B cell (primary cell): ENCODE measurements around the gene KRT6B. TPM values are rescaled to one million over a fixed set of nuclear protein-coding genes. Genes with fewer than 3 reads are reported as not detected.

ENCODE experiments used
- ATAC-seq: fragments of 200-7000 bp; cut with Tn5 transposase; one replicate; pipeline ENCODE4 v1.10.0; 2021; ENCODE audit warnings: low read depth, mild to moderate bottlenecking, moderate number of reproducible peaks, moderate library complexity
- CTCF ChIA-PET: fragments of 350-600 bp; sonication (Branson Sonifier 250); formaldehyde crosslinking; loops from one replicate; lab custom pipeline; 2021; ENCODE audit warnings: antibody characterized with exemption, inconsistent platforms; lab: Charles Lee
- POLR2A ChIA-PET: fragments of 350-600 bp; sonication (Branson Sonifier 250); formaldehyde crosslinking; loops from one replicate; lab custom pipeline; 2021; ENCODE audit warnings: antibody characterized with exemption; lab: Charles Lee
- DNase-seq: peaks from one replicate; pipeline ENCODE4 v3.0.0; 2013
- H2AFZ ChIP-seq: 2 replicates; pipeline ENCODE4 v1.6.1; 2012; ENCODE audit warnings: mild to moderate bottlenecking, low read depth, low read length; ENCODE audit not compliant: insufficient read depth, poor library complexity, severe bottlenecking
- H3K27ac ChIP-seq, 2 donors: 1 replicate in 1 of 2; 2 replicates in 1 of 2; pipeline ENCODE4 v1.5.1; 2012 to 2013; ENCODE audit warnings: low read length in 2 of 2, mild to moderate bottlenecking in 2 of 2, moderate library complexity in 1 of 2
- H3K27me3 ChIP-seq, 4 experiments: fragments of 200-600 bp in 1 of 4; sonication (generic) in 1 of 4; replicated peaks in 1 of 4; 1 replicate in 2 of 4; 2 replicates in 2 of 4; pipeline versions ENCODE4 v1.6.1 to v1.7.0; 2013 to 2016; ENCODE audit warnings: low read length in 3 of 4, mild to moderate bottlenecking in 2 of 4, mixed read lengths in 1 of 4, moderate library complexity in 1 of 4; ENCODE audit not compliant: insufficient read depth in 4 of 4, control insufficient read depth in 3 of 4; ENCODE audit errors: control extremely low read depth in 1 of 4
- H3K36me3 ChIP-seq, 2 experiments: replicated peaks in 1 of 2; 1 replicate in 1 of 2; 2 replicates in 1 of 2; pipeline versions ENCODE4 v1.6.1 to v1.7.1; 2013; ENCODE audit warnings: low read length in 1 of 2; ENCODE audit not compliant: insufficient read depth in 2 of 2, control insufficient read depth in 1 of 2; ENCODE audit errors: control extremely low read depth in 1 of 2, extremely low read depth in 1 of 2
- H3K4me1 ChIP-seq, 2 donors: fragments of 200-600 bp in 1 of 2; sonication (generic) in 1 of 2; 1 replicate in 1 of 2; 2 replicates in 1 of 2; pipeline versions ENCODE4 v1.5.1 to v1.6.1; 2013 to 2017; ENCODE audit warnings: low read length in 2 of 2; ENCODE audit not compliant: control insufficient read depth in 2 of 2, insufficient read depth in 2 of 2
- H3K4me2 ChIP-seq: replicated peaks from 2 replicates; pipeline ENCODE3; 2012; ENCODE audit warnings: mild to moderate bottlenecking, low read depth, low read length; ENCODE audit not compliant: poor library complexity, severe bottlenecking
- H3K4me3 ChIP-seq, 5 experiments: fragments of 200-600 bp in 1 of 5; sonication (generic) in 1 of 5; 1 replicate in 3 of 5; 2 replicates in 2 of 5; pipeline versions ENCODE4 v1.5.1 to v1.7.0; 2011 to 2016; ENCODE audit warnings: low read length in 4 of 5, mild to moderate bottlenecking in 4 of 5, low read depth in 2 of 5, control low read depth in 1 of 5, moderate library complexity in 1 of 5; ENCODE audit not compliant: insufficient read depth in 1 of 5; ENCODE audit errors: control extremely low read depth in 1 of 5, extremely low read depth in 1 of 5
- H3K79me2 ChIP-seq: fragments of 200-600 bp; sonication (generic); one replicate; pipeline ENCODE4 v1.6.0; 2016; ENCODE audit warnings: low read length; ENCODE audit not compliant: control insufficient read depth, insufficient read depth
- H3K9ac ChIP-seq: fragments of 200-600 bp; sonication (generic); 2 replicates; pipeline ENCODE4 v1.6.1; 2017; ENCODE audit warnings: mild to moderate bottlenecking, low read length, moderate library complexity
- H3K9me3 ChIP-seq, 3 donors: one replicate each; pipeline versions ENCODE4 v1.6.1 to v1.7.1; 2013; ENCODE audit warnings: low read length in 2 of 3; ENCODE audit not compliant: control insufficient read depth in 2 of 3, insufficient read depth in 1 of 3; ENCODE audit errors: control extremely low read depth in 1 of 3
- H4K20me1 ChIP-seq: 2 replicates; pipeline ENCODE4 v1.6.0; 2012; ENCODE audit warnings: mild to moderate bottlenecking, low read length; ENCODE audit not compliant: insufficient read depth, control insufficient read depth, poor library complexity, severe bottlenecking
- H3K27ac Mint-ChIP-seq: one replicate; pipeline ENCODE4 v1.8.0; 2021; ENCODE audit warnings: mixed read lengths
- H3K27me3 Mint-ChIP-seq: one replicate; pipeline ENCODE4 v1.8.0; 2021; ENCODE audit warnings: mixed read lengths
- H3K4me1 Mint-ChIP-seq: one replicate; pipeline ENCODE4 v1.8.0; 2021; ENCODE audit warnings: mixed read lengths
- H3K4me3 Mint-ChIP-seq: one replicate; pipeline ENCODE4 v1.8.0; 2021; ENCODE audit warnings: mixed read lengths
- H3K9me3 Mint-ChIP-seq: one replicate; pipeline ENCODE4 v1.8.0; 2022; ENCODE audit warnings: mixed read lengths; ENCODE audit not compliant: insufficient read depth
- EZH2 ChIP-seq: IDR thresholded peaks from 2 replicates; pipeline ENCODE4 v1.6.1; 2012; ENCODE audit warnings: borderline replicate concordance, low read depth, mild to moderate bottlenecking, moderate library complexity, low read length; ENCODE audit not compliant: insufficient read depth, poor library complexity, severe bottlenecking
- WGBS: methylation state at CpG from one replicate; pipeline ENCODE4 v1.1.5; 2013; ENCODE audit warnings: missing lambda C conversion rate; ENCODE audit not compliant: insufficient coverage; 5-methylcytosine and 5-hydroxymethylcytosine counted together
- intact Hi-C: fragments of 100-400 bp; cut with micrococcal nuclease; formaldehyde crosslinking; loops from one replicate; pipeline ENCODE4 v1.10.0; 2022
- polyA plus RNA-seq: library from polyadenylated mRNA; depleted of rRNA; stranded (reverse); fragments of >200 nt; gene quantifications from 2 replicates; pipeline ENCODE4 v1.2.3, GENCODE V29; 2012
- total RNA-seq, 2 donors: library from RNA; stranded (reverse); fragments of 120-200 nt in 1 of 2; gene quantifications; 1 replicate in 1 of 2; 2 replicates in 1 of 2; pipeline versions ENCODE4 v1.2.3 to v1.2.4, GENCODE V29; 2013 to 2022
- TF ChIP-seq, protein P1 (sequence below): fragments of 200-600 bp; IDR thresholded peaks from one replicate; pipeline ENCODE4 v1.8.0; 2022; ENCODE audit warnings: antibody characterized with exemption, mild to moderate bottlenecking

Gene KRT6B
- total and polyA plus RNA-seq, 2 donors (not counting 1 experiment from before 2014, with no cell fraction given), result not detected

DNA sequence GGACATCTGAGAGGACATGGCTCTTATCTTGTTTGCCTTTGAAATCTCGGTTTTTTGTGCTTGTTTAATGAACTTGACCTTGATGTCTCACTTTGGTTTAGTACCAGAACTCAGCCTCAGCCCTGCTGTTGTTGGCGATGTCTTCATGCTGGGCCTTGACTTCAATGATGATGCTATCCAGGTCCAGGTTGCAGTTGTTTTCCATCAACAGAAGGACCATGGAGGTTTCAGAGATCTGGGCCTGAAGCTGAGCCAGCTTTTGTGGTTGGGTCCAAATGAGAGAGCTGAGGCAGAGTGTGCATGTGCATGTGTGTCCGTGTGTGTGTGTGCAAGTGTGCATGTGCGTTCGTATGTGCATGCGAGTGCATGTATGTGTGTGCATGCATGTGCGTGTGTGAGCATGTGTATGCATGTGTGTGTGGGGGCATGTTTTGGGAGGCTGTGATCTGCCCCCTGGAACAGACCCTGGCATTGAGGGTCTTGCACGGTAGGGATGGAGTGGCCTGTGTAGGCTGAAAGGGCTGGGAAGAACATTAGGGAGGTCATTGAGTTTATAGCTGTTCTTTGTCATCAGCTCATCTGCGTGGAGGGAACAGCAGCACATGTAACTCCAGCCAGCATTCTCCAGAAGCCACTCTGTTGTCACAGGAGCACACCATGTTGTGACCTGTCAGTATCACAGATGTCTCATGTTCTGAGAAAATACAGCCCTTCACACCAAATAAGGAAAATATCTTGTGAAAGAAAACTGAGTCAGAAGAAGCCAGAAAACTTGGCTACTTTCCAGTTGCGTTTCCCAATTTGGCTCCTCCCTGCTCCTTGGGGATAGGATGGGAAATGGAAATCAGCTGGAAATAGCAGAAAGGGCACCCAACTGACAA, 35.8 kb downstream of the KRT6B start:
- ChIA-PET POLR2A (no interaction called here), CTCF (no interaction called here)
- no peak overlapping the region for H3K4me3 ChIP-seq
- intact Hi-C loops, result no loop called here
- peaks cover 46% of the 10 kb centered on the region for H3K27me3 Mint-ChIP-seq
- H3K4me3 Mint-ChIP-seq, result no peak overlapping the region
- H3K4me1 ChIP-seq, result no peaks in the 10 kb centered on the region
- H4K20me1 ChIP-seq, result no peaks in the 10 kb centered on the region
- no peaks in the 10 kb centered on the region for H3K9me3 Mint-ChIP-seq
- TF ChIP-seq EZH2, result no peak
- TF ChIP-seq, protein P1, sequence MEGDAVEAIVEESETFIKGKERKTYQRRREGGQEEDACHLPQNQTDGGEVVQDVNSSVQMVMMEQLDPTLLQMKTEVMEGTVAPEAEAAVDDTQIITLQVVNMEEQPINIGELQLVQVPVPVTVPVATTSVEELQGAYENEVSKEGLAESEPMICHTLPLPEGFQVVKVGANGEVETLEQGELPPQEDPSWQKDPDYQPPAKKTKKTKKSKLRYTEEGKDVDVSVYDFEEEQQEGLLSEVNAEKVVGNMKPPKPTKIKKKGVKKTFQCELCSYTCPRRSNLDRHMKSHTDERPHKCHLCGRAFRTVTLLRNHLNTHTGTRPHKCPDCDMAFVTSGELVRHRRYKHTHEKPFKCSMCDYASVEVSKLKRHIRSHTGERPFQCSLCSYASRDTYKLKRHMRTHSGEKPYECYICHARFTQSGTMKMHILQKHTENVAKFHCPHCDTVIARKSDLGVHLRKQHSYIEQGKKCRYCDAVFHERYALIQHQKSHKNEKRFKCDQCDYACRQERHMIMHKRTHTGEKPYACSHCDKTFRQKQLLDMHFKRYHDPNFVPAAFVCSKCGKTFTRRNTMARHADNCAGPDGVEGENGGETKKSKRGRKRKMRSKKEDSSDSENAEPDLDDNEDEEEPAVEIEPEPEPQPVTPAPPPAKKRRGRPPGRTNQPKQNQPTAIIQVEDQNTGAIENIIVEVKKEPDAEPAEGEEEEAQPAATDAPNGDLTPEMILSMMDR, result no peak
- no peak overlapping the region for H2AFZ ChIP-seq
- H3K9me3 ChIP-seq, result no peaks in the 10 kb centered on the region
- ATAC-seq, result no peak
- H3K9ac ChIP-seq, result no peak overlapping the region
- H3K27ac Mint-ChIP-seq, result no peak overlapping the region
- H3K79me2 ChIP-seq, result no peaks in the 10 kb centered on the region
- H3K36me3 ChIP-seq, result no peaks in the 10 kb centered on the region
- H3K27ac ChIP-seq, result no peak overlapping the region
- no peak overlapping the region for H3K4me2 ChIP-seq
- no peak for DNase-seq
- no peaks in the 10 kb centered on the region for H3K4me1 Mint-ChIP-seq
- H3K27me3 ChIP-seq, result no peaks in the 10 kb centered on the region
- 81% methylated on average over 8 of the region's 10 CpGs for WGBS

DNA sequence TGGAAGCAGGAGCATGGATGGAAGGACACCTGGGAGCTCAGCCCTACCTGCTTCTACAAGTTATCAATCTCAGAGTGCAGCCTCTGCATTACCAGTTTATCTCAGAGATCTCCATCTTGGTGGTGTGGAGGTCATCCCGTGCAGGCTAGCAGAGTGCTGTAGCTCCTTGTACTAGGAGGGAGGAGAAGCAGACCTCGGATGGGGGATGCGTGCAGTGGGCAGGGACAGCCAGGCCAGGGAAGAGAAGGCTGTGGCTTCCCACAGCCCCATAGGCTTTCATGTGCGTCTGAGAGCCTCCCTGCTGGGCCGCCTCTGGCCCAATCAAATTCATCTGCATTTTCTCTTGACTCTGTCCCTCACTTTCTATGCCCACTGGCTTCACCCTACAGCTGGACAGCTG, 37.0 kb downstream of the KRT6B start:
- ChIA-PET POLR2A (no interaction called here), CTCF (no interaction called here)
- ATAC-seq (no peak), DNase-seq (no peak)
- Histone ChIP-seq H3K4me2 (no peak overlapping the region), H3K4me1 (no peaks in the 10 kb centered on the region), H3K9ac (no peak overlapping the region), H3K27ac (no peak overlapping the region), H4K20me1 (no peaks in the 10 kb centered on the region), H3K79me2 (no peaks in the 10 kb centered on the region), H3K4me3 (no peak overlapping the region), H3K27me3 (no peaks in the 10 kb centered on the region), H3K9me3 (no peaks in the 10 kb centered on the region), H3K36me3 (no peaks in the 10 kb centered on the region), H2AFZ (no peak overlapping the region)
- Mint-ChIP-seq H3K4me3 (no peak overlapping the region), H3K4me1 (no peaks in the 10 kb centered on the region), H3K27ac (no peak overlapping the region), H3K27me3 (peaks cover 41% of the 10 kb centered on the region), H3K9me3 (no peaks in the 10 kb centered on the region)
- 85% methylated on average over 4 of the region's 5 CpGs for WGBS
- TF ChIP-seq, protein P1, result no peak
- TF ChIP-seq EZH2, result no peak
- intact Hi-C loops, result no loop called here
